UCSD-AML1 (cell line): ENCODE measurements around the gene INHBB.

Experiments used
- DNase-seq: peaks from one replicate; lab custom pipeline; 2025; ENCODE audit not compliant: unreplicated experiment; lab: John Stamatoyannopoulos, UW

Gene INHBB

GRCh38 chr2:120354935-120355779, 9.2 kb downstream of the INHBB start:
- no peak for DNase-seq

GRCh38 chr2:120355780-120356266, 9.9 kb downstream of the INHBB start:
- no peak for DNase-seq

- DNase-seq = no peak
Measured at GRCh38 chr2:120357768-120358167, 11.8 kb downstream of the INHBB start.

GRCh38 chr2:120358734-120359465, 13.0 kb downstream of the INHBB start:
- DNase-seq = no peak

- DNase-seq = no peak
Measured at GRCh38 chr2:120360307-120360855, 14.4 kb downstream of the INHBB start.

- no peak for DNase-seq
Measured at GRCh38 chr2:120362926-120363325, 17.0 kb downstream of the INHBB start.

GRCh38 chr2:120365236-120365793, 19.4 kb downstream of the INHBB start:
- DNase-seq = no peak

GRCh38 chr2:120366698-120367097, 20.8 kb downstream of the INHBB start:
- no peak for DNase-seq

GRCh38 chr2:120367221-120367620, 21.3 kb downstream of the INHBB start:
- no peak for DNase-seq

GRCh38 chr2:120367649-120368048, 21.7 kb downstream of the INHBB start:
- peak; percentile 52 for DNase-seq

GRCh38 chr2:120368086-120368485, 22.1 kb downstream of the INHBB start:
- DNase-seq = no peak

- no peak for DNase-seq
Measured at GRCh38 chr2:120369250-120369649, 23.3 kb downstream of the INHBB start.

GRCh38 chr2:120371969-120372625, 26.2 kb downstream of the INHBB start:
- DNase-seq = no peak

GRCh38 chr2:120372816-120373215, 26.9 kb downstream of the INHBB start:
- DNase-seq = no peak

GRCh38 chr2:120373424-120373823, 27.5 kb downstream of the INHBB start:
- DNase-seq = no peak

- DNase-seq = no peak
Measured at GRCh38 chr2:120374821-120375220, 28.9 kb downstream of the INHBB start.

GRCh38 chr2:120375251-120376020, 29.5 kb downstream of the INHBB start:
- DNase-seq = no peak

- DNase-seq = no peak
Measured at GRCh38 chr2:120376101-120376500, 30.2 kb downstream of the INHBB start.

- no peak for DNase-seq
Measured at GRCh38 chr2:120376679-120377640, 31.0 kb downstream of the INHBB start.
